ENCODE measurements around the gene SIRT7.

SIRT7 gene

GRCh38 chr17:81885869-81886548 is 32.0 kb downstream of the SIRT7 start:
- no peak for DNase-seq (ENCODE audit: low spot score)

GRCh38 chr17:81885454-81885853 is 32.5 kb downstream of the SIRT7 start:
- no peak for DNase-seq (ENCODE audit: low spot score)

- no peak for DNase-seq (ENCODE audit: low spot score)
These were observed 33.0 kb downstream of the SIRT7 start for GRCh38 chr17:81884968-81885367.

- no peak for DNase-seq (ENCODE audit: low spot score)
These were observed 33.5 kb downstream of the SIRT7 start for GRCh38 chr17:81884520-81884919.

GRCh38 chr17:81879121-81879520 is 38.9 kb downstream of the SIRT7 start:
- no peak for DNase-seq (ENCODE audit: low spot score)

GRCh38 chr17:81878294-81878693 is 39.7 kb downstream of the SIRT7 start:
- no peak for DNase-seq (ENCODE audit: low spot score)

- DNase-seq (ENCODE audit: low spot score): no peak
These were observed 40.4 kb downstream of the SIRT7 start for GRCh38 chr17:81877569-81877968.

GRCh38 chr17:81871387-81872230 is 46.4 kb downstream of the SIRT7 start:
- peak; percentile 94 for DNase-seq (ENCODE audit: low spot score)

GRCh38 chr17:81870981-81871386 is 47.0 kb downstream of the SIRT7 start, which contains the start of gene ARHGDIA:
ARHGDIA (minus strand) TSS chr17:81871337; CDS start chr17:81869930, 1,407 bp downstream.
- DNase-seq (ENCODE audit: low spot score): no peak

- peak; percentile 74 for DNase-seq (ENCODE audit: low spot score)
These were observed 47.6 kb downstream of the SIRT7 start for GRCh38 chr17:81870131-81870980.

- no peak for DNase-seq (ENCODE audit: low spot score)
These were observed 48.5 kb downstream of the SIRT7 start for GRCh38 chr17:81869221-81870130.

- DNase-seq (ENCODE audit: low spot score): no peak
These were observed 49.2 kb downstream of the SIRT7 start for GRCh38 chr17:81868674-81869220.

GRCh38 chr17:81867991-81868673 is 49.8 kb downstream of the SIRT7 start:
- no peak for DNase-seq (ENCODE audit: low spot score)

- no peak for DNase-seq (ENCODE audit: low spot score)
These were observed 50.6 kb downstream of the SIRT7 start for GRCh38 chr17:81867170-81867990.

GRCh38 chr17:81866440-81867169 is 51.4 kb downstream of the SIRT7 start:
- DNase-seq (ENCODE audit: low spot score): no peak

GRCh38 chr17:81865733-81866439 is 52.1 kb downstream of the SIRT7 start:
- DNase-seq (ENCODE audit: low spot score): no peak

- DNase-seq (ENCODE audit: low spot score): no peak
These were observed 52.6 kb downstream of the SIRT7 start for GRCh38 chr17:81865358-81865732.
